Nasal cavity respiratory epithelium epithelial cell of viscerocranial mucosa (primary cell): ENCODE results near the gene KRT16. TPM values are rescaled to one million over a fixed set of nuclear protein-coding genes. Genes with fewer than 3 reads are reported as not detected.

ENCODE experiments used
- total RNA-seq: library from RNA; depleted of rRNA; stranded (reverse); fragments of >200 nt; gene quantifications from 2 replicates; pipeline ENCODE4 v1.2.3, GENCODE V29; 2014

KRT16 gene
- total RNA-seq, result 2,627 and 3,653 TPM in 2 replicates

DNA sequence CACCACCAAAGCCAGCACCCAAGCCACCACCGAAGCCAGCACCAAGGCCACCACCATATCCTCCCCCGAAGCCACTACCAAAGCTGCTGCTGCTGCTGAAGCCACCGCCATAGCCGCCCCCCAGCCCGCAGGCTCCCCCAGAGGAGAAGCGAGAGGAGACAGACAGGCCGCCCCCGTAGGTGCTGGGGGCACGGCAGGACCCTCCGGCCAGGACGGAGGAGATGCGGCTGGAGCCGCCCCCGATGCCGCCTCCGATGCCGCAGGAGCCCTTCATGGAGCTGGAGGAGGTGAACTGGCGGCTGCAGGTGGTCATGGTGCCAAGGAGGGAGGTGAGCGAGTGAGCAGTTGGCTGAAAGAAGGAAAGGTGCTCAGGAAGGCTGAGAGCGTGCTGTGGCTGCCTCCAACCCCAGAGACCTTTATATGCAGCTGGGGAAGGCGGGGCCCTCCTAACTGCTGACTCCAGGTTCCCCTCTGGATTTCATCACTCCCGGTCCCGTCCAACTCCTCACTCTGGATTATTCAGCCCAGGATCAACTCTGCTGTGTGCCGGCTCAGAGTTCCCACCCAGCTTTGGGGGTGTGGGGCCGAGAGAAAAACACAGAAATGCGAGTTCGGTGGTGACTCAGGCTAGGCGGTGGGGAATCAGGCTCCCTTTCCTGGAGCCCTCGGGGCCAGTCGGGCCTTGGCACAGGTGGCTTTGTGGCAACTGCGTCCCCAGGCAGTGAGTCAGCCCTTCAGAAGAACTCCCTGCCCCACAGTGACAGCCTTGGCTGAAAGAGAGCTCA lies at the start of gene KRT16:
Gene KRT16 (minus strand): TSS at position 392 of the 785 bp plus-strand sequence. CDS start 79 bp downstream, at position 313.

DNA sequence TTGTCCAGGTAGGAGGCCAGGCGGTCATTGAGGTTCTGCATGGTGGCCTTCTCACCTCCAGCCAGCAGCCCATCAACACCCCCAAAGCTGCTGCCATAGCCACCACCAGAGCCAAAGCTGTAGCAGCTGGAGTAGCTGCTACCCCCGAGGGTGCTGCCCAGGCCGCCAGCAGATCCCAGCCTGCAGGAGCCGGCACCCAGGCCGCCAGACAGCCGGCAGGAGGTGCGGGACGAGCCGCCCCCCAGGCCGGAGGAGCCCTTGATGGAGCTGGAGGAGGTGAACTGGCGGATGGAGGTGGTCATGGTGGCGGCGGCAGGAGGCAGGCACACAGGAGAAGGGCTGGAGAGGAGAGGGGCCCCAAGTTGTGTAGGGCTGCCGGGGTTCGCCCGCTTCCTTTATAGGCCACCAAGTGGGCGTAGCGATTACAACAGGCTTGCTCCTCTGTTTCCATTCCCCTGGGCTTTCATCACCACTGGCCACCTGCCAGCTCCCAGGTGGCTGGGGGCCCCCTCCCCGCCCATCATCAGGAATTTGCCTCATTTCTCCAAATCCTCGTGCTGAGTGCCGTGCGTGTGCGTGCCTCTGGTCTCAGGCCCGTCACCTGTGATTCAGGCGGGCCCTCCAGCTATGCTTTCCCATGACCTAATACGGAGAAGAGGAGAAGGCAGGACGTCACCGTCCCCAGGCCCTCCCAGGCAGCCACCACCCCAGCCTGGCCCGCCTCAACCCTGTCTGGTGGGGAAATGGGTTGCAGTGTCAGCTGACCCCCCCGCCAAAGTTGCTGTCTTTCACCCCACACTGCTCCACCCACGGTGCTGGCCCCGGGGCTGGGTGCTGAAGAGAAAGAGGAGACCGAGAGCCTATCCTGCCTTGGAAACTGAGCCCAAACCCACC lies 11.9 kb upstream of the KRT16 start, which contains the start of gene KRT17:
Gene KRT17 (minus strand): TSS at position 368 of the 894 bp plus-strand sequence. CDS start 66 bp downstream, at position 302.

DNA sequence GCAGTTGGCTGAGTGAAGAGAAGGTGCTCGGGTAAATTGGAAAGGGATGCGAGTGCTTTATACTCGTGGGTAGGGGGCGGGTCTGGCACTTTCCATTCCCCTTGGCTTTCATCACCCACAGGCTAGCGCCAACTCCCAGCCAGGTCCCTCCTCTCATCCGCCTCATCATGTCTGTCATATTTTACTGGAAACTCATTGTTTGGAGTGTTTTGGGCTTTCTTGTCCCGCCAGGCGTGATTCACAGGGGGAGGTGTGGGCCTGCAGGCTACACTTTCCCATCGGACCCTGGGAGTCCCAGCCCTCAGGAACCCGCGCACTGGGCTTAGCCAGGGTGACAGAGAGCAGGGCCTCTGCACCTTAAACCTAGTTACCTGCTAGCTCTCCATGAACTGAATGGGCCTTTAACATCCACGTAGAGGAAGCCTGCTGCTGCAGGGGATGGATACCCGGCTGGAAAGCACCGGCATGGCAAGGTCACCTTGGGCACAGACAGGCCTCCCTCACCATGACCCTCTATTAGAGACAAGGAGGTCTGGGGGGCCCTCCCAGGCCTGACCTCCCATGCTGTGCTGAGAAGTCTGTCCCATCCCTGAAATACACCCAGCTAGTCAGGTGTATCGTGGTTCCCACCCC lies 25.6 kb downstream of the KRT16 start, which contains the start of gene KRT14:
Gene KRT14 (minus strand): TSS at position 33 of the 633 bp plus-strand sequence. CDS start 61 bp downstream, outside the sequence.

DNA sequence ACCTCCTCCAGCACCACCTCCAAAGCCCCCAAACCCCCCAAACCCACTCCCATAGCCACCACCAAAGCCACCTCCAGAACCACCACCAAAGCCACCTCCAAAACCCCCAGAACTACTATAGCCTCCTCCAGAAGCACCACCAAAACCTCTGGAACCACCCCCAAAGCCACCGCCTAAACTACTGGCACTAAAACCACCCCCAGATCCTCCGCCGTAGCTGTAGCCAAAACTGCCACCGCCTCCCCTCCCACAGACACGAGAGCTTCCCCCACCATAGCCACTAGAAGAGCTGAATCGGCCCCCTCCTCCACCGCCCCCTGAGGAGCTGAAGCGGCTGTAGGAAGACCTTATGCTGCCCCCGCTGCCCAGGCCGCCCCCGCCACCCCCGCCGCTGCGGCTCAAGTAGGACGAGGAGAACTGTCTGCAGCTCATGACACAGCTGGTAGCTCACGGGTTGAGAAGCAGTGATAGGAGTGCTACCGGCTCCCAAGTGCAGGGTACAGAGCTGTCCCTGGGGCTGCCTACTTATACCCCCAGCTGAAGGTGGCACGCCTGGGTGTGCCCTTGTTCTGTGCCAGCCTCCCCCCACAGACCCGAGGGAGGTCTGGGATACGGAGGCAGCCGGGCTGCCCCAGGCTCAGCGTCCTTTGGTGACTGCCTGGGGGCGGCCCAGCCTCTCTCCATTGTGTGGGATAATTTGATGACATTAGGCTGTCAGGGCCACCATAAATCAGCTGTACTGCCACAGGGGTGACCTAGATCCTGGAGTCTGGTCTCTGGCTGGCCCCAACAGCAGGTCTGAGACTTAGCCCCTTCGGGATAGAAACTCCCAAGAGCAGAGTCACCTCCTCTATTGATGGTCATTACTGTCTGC lies 40.8 kb downstream of the KRT16 start, which contains the start of gene KRT9:
Gene KRT9 (minus strand): TSS at position 499 of the 874 bp plus-strand sequence. CDS start 67 bp downstream, at position 432.

Other genes with a start within 250 kb of the KRT16 start
- 1.1 and 59.1 TPM in 2 replicates for gene KRT33B, start 243.0 kb downstream of the KRT16 start, total RNA-seq
- 1.00 and 2.7 TPM in 2 replicates for gene KRT34, start 230.5 kb downstream of the KRT16 start, total RNA-seq
- gene KRT31, start 215.2 kb downstream of the KRT16 start, total RNA-seq, result 0.14 and 0.34 TPM in 2 replicates
- gene KRT37, start 188.2 kb downstream of the KRT16 start, total RNA-seq, result 2.1 TPM in 1 of 2 replicates, not detected in the other
- 0.07 TPM in 1 of 2 replicates, not detected in the other for gene KRT38, start 171.8 kb downstream of the KRT16 start, total RNA-seq
- not detected in 2 replicates for gene KRT32, start 145.4 kb downstream of the KRT16 start, total RNA-seq
- not detected in 2 replicates for gene KRT35, start 131.6 kb downstream of the KRT16 start, total RNA-seq
- gene KRT36, start 122.9 kb downstream of the KRT16 start, total RNA-seq, result not detected in 2 replicates
- 6.5 and 231 TPM in 2 replicates for gene KRT13, start 107.2 kb downstream of the KRT16 start, total RNA-seq
- 38.3 and 63.4 TPM in 2 replicates for gene KRT15, start 93.9 kb downstream of the KRT16 start, total RNA-seq
- 637 and 3,236 TPM in 2 replicates for gene KRT19, start 84.5 kb downstream of the KRT16 start, total RNA-seq
- 0.21 and 0.34 TPM in 2 replicates for gene KRT9, start 40.7 kb downstream of the KRT16 start, total RNA-seq
- gene KRT14, start 25.9 kb downstream of the KRT16 start, total RNA-seq, result 254 and 1,560 TPM in 2 replicates
- gene KRT17, start 11.8 kb upstream of the KRT16 start, total RNA-seq, result 27,930 and 28,043 TPM in 2 replicates
- 140 and 223 TPM in 2 replicates for gene EIF1, start 76.1 kb upstream of the KRT16 start, total RNA-seq
- gene GAST, start 99.6 kb upstream of the KRT16 start, total RNA-seq, result 1.0 TPM in 1 of 2 replicates, not detected in the other
- 1.4 and 5.1 TPM in 2 replicates for gene HAP1, start 121.9 kb upstream of the KRT16 start, total RNA-seq
- 357 and 772 TPM in 2 replicates for gene JUP, start 173.9 kb upstream of the KRT16 start, total RNA-seq
- gene P3H4, start 199.2 kb upstream of the KRT16 start, total RNA-seq, result 33.5 and 51.7 TPM in 2 replicates
- 34.5 and 113 TPM in 2 replicates for gene FKBP10, start 200.2 kb upstream of the KRT16 start, total RNA-seq
- 35.0 and 73.1 TPM in 2 replicates for gene NT5C3B, start 223.5 kb upstream of the KRT16 start, total RNA-seq
- gene KLHL10, start 225.1 kb upstream of the KRT16 start, total RNA-seq, result 0.14 TPM in 1 of 2 replicates, not detected in the other